Hindlimb muscle (tissue), 1 donor: ENCODE data around the gene MAST3. TPM values are rescaled to one million over a fixed set of nuclear protein-coding genes. Genes with fewer than 3 reads are reported as not detected.

ENCODE experiments used
- DNase-seq: peaks from one replicate; pipeline ENCODE4 v3.0.0-alpha.2; 2013
- polyA plus RNA-seq: library from polyadenylated mRNA; unstranded; fragments of 120-200 nt; gene quantifications from one replicate; pipeline ENCODE4 v1.2.1, GENCODE V29; 2013; ENCODE audit not compliant: insufficient read length

The MAST3 gene
- polyA plus RNA-seq, 1 donor, result 17.3 TPM

GRCh38 chr19:18160971-18161635 lies 63.5 kb downstream of the MAST3 start:
- peak; percentile 73 for DNase-seq

- DNase-seq, result no peak
Observed at GRCh38 chr19:18161636-18162002, 64.0 kb downstream of the MAST3 start.

GRCh38 chr19:18164072-18164471 lies 66.5 kb downstream of the MAST3 start:
- no peak for DNase-seq

GRCh38 chr19:18165794-18166544 lies 68.4 kb downstream of the MAST3 start:
- DNase-seq, result no peak

- no peak for DNase-seq
Observed at GRCh38 chr19:18167011-18167410, 69.4 kb downstream of the MAST3 start.

GRCh38 chr19:18167975-18168645 lies 70.5 kb downstream of the MAST3 start:
- DNase-seq, result no peak

- no peak for DNase-seq
Observed at GRCh38 chr19:18168673-18169381, 71.2 kb downstream of the MAST3 start.

- no peak for DNase-seq
Observed at GRCh38 chr19:18170714-18171255, 73.2 kb downstream of the MAST3 start.

GRCh38 chr19:18171605-18172327 lies 74.2 kb downstream of the MAST3 start:
- no peak for DNase-seq

GRCh38 chr19:18172331-18173053 lies 74.9 kb downstream of the MAST3 start:
- DNase-seq, result no peak

- no peak for DNase-seq
Observed at GRCh38 chr19:18173054-18173571, 75.5 kb downstream of the MAST3 start.

GRCh38 chr19:18173572-18174288 lies 76.2 kb downstream of the MAST3 start, which contains the start of gene IFI30:
Gene IFI30 (plus strand): TSS chr19:18173813. CDS start chr19:18173842, 29 bp downstream.
- DNase-seq, result no peak

- no peak for DNase-seq
Observed at GRCh38 chr19:18174983-18175382, 77.4 kb downstream of the MAST3 start.

GRCh38 chr19:18176367-18177310 lies 79.1 kb downstream of the MAST3 start:
- no peak for DNase-seq

- no peak for DNase-seq
Observed at GRCh38 chr19:18179957-18180356, 82.4 kb downstream of the MAST3 start.

- DNase-seq, result no peak
Observed at GRCh38 chr19:18183529-18183928, 86.0 kb downstream of the MAST3 start.

- no peak for DNase-seq
Observed at GRCh38 chr19:18185538-18185937, 88.0 kb downstream of the MAST3 start.

GRCh38 chr19:18190278-18190677 lies 92.7 kb downstream of the MAST3 start:
- no peak for DNase-seq

- DNase-seq, result no peak
Observed at GRCh38 chr19:18191640-18192062, 94.1 kb downstream of the MAST3 start.
